ENCODE data around the gene BRD1.

BRD1 gene

DNA sequence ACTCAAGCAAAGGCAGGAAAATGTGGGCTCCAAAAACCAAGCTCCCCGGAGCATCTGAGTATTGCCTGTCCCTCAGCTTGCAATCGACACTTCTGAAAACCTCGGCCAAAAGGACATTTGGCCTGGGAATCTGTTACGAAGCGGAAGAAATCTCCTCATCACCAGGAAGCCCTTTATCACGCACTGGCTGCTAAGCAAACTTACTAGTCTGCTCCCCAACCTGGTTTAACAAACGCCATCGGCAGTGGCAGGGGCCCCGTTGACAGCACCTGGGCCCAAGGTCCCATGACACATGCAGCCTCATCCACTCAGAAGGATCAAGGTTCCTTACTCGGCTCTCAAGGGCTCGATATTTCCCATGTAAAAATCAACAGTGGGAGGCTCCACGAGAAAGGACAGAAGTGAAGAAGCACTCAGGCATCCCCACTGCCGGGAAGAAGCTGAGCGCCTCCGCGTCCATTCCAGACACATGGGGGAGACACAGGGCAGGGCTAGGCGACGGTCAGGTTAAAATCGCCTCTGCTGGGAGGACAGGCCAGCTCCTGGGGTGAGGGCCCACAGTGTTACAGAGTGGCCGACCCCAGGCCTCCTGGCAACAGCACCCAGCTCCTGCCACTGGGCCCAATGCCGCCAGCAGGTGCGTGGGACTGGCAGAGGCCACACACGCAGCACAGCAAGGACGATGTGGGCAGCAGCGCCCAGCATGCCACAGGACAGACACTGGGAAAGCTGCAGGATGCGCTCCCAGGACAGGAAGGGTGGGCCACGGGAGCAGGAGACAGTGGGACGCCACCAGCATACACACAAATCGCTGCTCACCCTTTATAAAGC, 27.1 kb downstream of the BRD1 start:
- DNase-seq: no peak

DNA sequence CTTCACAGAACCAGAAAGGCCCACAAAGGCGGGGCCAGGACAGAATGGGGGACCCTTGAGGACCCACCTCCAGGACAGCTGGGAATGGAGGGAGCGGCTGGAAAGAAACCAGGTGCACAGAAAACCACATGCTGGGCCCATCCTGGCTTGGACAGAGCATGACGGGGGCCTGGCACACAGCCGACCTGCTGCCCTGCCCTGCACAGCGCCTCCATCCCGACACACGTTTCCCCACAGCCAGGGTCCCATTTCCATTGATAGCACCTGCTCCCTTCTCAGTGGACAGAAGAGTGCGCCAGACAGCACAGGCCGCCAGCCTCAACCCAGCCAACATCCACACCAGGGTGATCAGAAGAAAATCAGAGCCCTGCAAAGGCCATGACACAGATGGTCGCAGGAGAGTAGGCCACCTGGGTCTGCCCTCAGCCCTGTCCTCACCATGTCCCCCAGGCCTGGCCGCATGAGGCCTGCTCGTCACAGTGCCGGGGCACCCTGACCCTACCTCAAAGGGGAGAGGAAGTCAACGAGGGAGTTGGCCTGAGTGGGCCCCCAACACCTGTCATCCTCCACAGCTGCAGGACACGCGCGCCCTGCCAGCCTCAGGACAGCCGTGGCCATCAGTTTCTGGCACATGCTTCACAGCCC, 28.1 kb downstream of the BRD1 start:
- DNase-seq: no peak

- no peak for DNase-seq
Observed at GRCh38 chr22:49798486-49799151, 29.1 kb downstream of the BRD1 start.

GRCh38 chr22:49797706-49798105, 30.0 kb downstream of the BRD1 start:
- no peak for DNase-seq

DNA sequence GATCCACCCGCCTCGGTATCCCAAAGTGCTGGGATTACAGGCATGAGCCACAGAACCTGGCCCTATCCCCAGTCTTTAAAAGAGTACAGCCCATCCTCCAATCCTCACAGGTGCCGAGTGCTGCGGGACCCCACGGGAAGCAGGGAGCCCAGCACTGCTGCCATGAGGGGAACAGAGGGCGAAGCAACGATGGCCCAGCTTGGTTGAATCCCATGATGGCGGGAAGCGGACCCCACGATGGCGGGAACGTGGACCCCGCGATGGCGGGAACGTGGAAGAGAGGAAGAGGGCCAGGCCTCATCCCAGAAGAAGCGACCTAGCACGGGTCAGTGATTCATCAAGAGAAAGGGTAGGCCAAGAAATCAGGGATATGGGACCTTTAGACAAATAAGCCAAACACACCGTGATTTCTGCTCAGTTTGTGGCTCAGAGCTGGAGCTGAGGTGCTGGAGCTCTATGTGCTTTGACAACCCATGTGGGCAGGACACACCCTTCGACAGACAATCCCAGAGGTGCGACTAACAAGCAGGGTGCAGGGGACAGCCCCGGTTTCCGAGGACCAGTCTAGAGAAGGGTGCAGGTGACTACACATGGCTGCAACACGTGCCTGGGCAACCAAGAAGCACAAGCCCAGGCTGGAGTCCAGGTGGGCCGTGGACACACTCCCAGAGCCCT, 30.9 kb downstream of the BRD1 start:
- DNase-seq: no peak

- no peak for DNase-seq
Observed at GRCh38 chr22:49795521-49795920, 32.2 kb downstream of the BRD1 start.

GRCh38 chr22:49793871-49794270, 33.8 kb downstream of the BRD1 start:
- DNase-seq: no peak

GRCh38 chr22:49793296-49793695, 34.4 kb downstream of the BRD1 start:
- DNase-seq: no peak

DNA sequence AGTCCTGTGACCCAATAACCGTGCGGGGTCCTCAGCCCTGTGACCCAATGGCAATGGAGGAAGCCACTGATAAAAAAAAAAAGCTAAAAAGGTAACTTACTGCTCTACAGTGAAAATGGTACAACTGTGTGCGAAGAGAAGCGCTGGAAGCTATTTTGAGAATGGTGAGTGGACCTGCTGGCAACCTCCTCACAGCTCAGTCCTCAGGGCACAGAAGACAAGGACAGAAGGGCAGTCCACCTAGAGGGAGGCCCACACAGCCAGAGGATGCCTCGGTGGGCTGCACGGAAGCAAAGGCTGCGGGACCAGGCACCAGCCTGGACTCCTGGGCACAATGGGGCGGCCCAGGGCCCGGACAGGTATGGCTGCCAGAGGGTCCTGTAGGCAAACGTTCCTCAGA, 35.6 kb downstream of the BRD1 start:
- DNase-seq: no peak

- no peak for DNase-seq
Observed at GRCh38 chr22:49791682-49792081, 36.0 kb downstream of the BRD1 start.

- no peak for DNase-seq
Observed at GRCh38 chr22:49790912-49791311, 36.8 kb downstream of the BRD1 start.

DNA sequence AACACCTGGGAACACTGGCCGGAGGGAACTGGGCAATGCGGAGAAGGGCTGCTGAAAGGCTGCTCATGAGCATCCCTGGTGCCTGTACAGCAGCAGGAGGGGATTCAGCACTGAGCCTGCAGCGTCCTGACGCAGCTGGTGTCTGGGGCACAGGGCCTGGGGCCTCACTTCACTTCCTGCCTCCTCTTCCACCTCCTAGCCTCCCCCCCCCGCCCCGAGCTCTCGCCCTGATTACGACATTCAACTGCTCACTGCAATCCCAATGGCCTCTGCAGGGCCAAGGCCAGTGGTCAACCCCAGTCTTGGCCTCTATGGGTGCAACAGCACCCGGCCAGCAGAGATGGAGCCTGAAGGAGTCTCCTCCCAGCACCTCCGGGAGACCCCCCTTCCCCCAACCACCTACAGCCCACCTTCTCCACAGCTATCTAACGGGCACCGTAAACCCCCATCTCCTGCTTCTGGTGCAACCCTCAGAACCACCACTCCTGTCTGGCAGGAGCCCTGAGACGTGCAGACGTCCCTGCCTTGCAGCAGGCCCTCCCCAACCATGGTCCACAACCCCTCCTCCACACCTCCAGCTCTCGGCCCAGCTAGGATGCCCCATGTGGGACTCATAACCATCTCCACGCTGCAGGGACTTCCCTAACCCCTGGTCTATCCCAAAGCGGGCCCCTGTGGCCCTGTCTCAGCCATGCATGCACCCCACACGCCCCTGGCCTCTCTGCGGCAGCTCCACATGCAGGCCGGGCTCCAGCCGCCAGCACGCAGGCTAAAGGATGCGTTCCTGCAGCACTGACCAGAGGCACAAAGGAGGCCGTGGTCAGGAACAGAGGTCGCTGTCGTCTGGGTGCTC, 38.2 kb downstream of the BRD1 start:
- DNase-seq: peak; percentile 7

DNA sequence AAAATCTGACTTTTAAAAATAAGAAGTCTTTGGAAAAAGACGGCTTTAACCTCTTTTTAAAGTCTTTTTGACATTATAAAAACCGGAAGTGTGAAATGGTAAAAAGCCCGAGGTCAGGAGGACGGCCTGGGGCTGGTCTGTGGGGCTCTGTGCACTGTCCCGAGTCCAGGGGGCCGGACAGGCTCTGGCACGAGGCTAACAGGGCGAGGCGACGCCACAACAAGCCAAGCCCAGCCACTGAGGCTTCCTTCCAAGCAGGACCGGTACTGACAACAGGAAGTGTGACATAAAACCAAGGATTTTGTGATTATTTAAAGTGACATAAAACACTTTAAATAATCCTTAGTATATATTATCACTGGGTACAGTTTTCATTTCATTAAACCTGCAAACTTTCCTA, 39.2 kb downstream of the BRD1 start:
- no peak for DNase-seq

DNA sequence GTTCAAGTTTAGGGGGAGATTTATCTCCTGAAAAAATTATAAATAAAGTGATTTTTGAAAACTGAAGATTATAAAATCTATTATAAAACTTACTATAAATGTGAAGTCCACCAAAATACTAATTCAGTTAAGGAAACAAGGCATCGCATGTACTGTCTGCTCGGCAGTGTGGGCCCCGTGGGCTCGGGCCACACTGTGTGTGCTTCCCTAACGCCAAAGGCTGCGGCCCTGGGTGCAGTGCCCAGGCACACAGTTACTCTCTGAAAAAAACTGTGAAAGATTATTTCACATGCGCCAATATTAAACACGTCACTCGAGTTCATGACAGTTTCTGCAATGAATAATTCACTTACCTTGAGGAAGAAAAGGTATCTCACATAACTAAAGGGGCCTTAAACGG, 39.8 kb downstream of the BRD1 start:
- DNase-seq: no peak

- DNase-seq: no peak
Observed at GRCh38 chr22:49786976-49787706, 40.5 kb downstream of the BRD1 start.

DNA sequence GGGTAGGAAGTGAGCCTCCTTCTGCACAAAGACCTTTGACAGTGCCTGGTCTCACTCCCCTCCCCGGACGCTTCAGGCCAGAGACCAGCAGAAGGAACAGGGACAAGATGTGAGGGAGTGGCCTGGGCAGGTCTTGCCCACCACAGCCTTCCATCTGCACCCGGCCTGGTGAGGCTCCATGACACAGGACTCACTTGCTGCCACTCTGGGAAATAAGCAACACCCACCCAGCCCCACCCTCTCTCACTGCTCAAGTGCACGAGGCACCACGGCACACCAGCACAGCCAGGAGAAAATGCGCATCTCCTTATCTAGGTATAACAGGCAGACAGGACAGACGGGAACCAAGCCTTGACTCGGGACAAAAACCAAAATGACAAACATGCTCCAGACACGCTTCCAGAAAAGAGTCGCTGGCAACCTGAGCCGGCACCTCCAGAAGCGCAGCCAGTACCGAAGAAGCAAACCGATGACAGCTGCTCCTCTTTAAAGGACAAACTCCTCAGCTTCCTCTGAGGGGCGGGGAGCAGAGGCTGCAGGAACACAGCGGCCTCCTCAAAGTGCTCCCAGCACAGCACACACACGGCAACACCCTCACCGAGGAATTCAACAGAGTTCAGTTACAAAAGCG, 41.7 kb downstream of the BRD1 start:
- DNase-seq: no peak

GRCh38 chr22:49785046-49785521, 42.6 kb downstream of the BRD1 start:
- no peak for DNase-seq

DNA sequence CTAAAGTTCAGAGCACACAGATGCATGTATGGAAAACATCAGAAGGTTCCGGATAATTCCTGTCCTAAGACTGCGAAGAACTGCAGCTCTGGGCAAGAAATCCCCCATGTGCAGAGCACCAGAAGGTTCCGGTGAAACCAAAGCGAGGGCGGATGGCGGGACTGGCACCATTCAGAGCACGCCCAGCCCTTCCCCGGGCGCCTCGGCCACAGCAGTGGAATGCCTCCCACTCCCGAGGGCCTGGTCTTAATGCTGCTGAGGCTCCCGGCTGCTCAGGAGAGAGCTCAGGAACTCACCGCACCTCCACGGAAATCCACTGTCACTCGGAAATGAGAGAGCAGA, 43.1 kb downstream of the BRD1 start:
- DNase-seq: no peak

DNA sequence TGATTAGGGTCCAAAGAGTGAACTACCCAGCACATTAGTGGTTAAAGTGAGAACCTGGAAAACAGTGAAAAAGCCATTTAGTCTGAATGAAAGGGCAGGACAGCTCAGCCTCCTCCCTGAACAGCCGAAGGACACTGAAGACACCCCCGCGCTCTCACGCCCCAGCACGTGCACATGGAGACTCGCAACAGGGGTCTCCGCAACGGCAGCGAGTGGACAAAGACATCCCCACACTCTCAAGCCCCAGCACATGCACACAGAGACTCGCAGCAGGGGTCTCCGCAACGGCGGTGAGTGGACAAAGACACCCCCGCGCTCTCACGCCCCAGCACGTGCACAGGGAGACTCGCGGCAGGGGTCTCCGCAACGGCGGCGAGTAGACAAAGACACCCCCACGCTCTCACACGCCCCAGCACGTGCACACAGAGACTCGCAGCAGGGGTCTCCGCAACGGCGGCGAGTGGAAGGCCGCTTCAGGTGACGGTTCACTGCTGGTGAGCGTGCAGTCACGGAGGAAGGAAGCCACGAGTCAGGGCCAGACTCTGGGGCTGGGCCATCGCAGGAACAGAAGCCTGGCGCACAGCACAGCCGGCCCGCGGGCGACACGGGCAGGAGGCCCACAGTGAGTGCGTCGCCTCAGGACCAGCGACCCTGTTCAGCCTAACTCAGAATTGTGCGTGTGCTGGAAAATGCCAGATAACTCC, 43.6 kb downstream of the BRD1 start:
- DNase-seq: no peak

GRCh38 chr22:49783036-49783746, 44.5 kb downstream of the BRD1 start:
- DNase-seq: no peak

All from SIG-M5 (cell line).